Liver (tissue), 9 donors: ENCODE results near the gene MCTP1. TPM values are rescaled to one million over a fixed set of nuclear protein-coding genes. Genes with fewer than 3 reads are reported as not detected.

Source experiments
- DNase-seq: peaks from one replicate; pipeline ENCODE4 v3.0.0-alpha.2; 2017; ENCODE audit warnings: low spot score
- H3K27ac ChIP-seq, 2 donors: one replicate each; pipeline ENCODE4 v1.7.0; 2013; ENCODE audit warnings: inconsistent platforms in 2 of 2, low read length in 2 of 2, control low read depth in 1 of 2, low read depth in 1 of 2, mild to moderate bottlenecking in 1 of 2
- H3K27me3 ChIP-seq, 4 donors: one replicate each; pipeline versions ENCODE4 v1.6.1 to v1.7.0; 2013; ENCODE audit warnings: low read length in 3 of 4, inconsistent platforms in 1 of 4, mild to moderate bottlenecking in 1 of 4, moderate library complexity in 1 of 4; ENCODE audit not compliant: control insufficient read depth in 4 of 4, insufficient read depth in 4 of 4
- H3K36me3 ChIP-seq, 4 donors: one replicate each; pipeline versions ENCODE4 v1.6.1 to v1.7.0; 2013; ENCODE audit warnings: low read length in 3 of 4, mild to moderate bottlenecking in 3 of 4, low read depth in 1 of 4, moderate library complexity in 1 of 4; ENCODE audit not compliant: control insufficient read depth in 4 of 4, insufficient read depth in 3 of 4
- H3K4me1 ChIP-seq, 4 donors: one replicate each; pipeline versions ENCODE4 v1.6.1 to v1.7.0; 2013; ENCODE audit warnings: low read length in 3 of 4, mild to moderate bottlenecking in 3 of 4, moderate library complexity in 1 of 4; ENCODE audit not compliant: control insufficient read depth in 4 of 4, insufficient read depth in 4 of 4
- H3K4me3 ChIP-seq, 3 donors: one replicate each; pipeline versions ENCODE4 v1.6.1 to v1.7.0; 2013; ENCODE audit warnings: low read length in 3 of 3, control low read depth in 1 of 3, low read depth in 1 of 3, mild to moderate bottlenecking in 1 of 3
- H3K9ac ChIP-seq, 2 donors: one replicate each; pipeline ENCODE4 v1.7.0; 2013; ENCODE audit warnings: low read length in 2 of 2, mild to moderate bottlenecking in 2 of 2, moderate library complexity in 2 of 2, control low read depth in 1 of 2, low read depth in 1 of 2
- H3K9me3 ChIP-seq, 4 donors: one replicate each; pipeline versions ENCODE4 v1.6.1 to v1.7.0; 2013; ENCODE audit warnings: low read length in 3 of 4; ENCODE audit not compliant: control insufficient read depth in 4 of 4
- EGR1 ChIP-seq, 2 donors: IDR thresholded peaks; 2 replicates each; pipeline ENCODE4 v1.6.1; 2016 to 2018; ENCODE audit warnings: antibody characterized with exemption in 2 of 2, low read depth in 2 of 2
- FOXA1 ChIP-seq: IDR thresholded peaks from 2 replicates; pipeline ENCODE4 v1.6.1; 2016; ENCODE audit warnings: antibody characterized with exemption
- FOXA2 ChIP-seq: IDR thresholded peaks from 2 replicates; pipeline ENCODE4 v1.6.1; 2016; ENCODE audit warnings: antibody characterized with exemption
- GABPA ChIP-seq, 2 donors: IDR thresholded peaks in 1 of 2; conservative IDR thresholded peaks in 1 of 2; 2 replicates each; pipeline ENCODE4 v1.6.1; 2016; ENCODE audit warnings: antibody characterized with exemption in 2 of 2, mild to moderate bottlenecking in 1 of 2, moderate library complexity in 1 of 2
- HNF4A ChIP-seq, 2 donors: conservative IDR thresholded peaks; 2 replicates each; pipeline ENCODE4 v1.6.1; 2016; ENCODE audit warnings: antibody characterized with exemption in 2 of 2, mild to moderate bottlenecking in 2 of 2
- HNF4G ChIP-seq: IDR thresholded peaks from 2 replicates; pipeline ENCODE4 v1.6.1; 2016; ENCODE audit warnings: antibody characterized with exemption
- MAX ChIP-seq: IDR thresholded peaks from 2 replicates; pipeline ENCODE4 v1.6.1; 2016; ENCODE audit warnings: antibody characterized with exemption
- NR2F2 ChIP-seq: IDR thresholded peaks from 2 replicates; pipeline ENCODE4 v1.6.1; 2016; ENCODE audit warnings: antibody characterized with exemption
- RAD21 ChIP-seq, 2 donors: IDR thresholded peaks; 2 replicates each; pipeline ENCODE4 v1.6.1; 2016; ENCODE audit warnings: antibody characterized with exemption in 2 of 2, mild to moderate bottlenecking in 2 of 2
- REST ChIP-seq: IDR thresholded peaks from 2 replicates; pipeline ENCODE4 v1.6.1; 2016; ENCODE audit warnings: antibody characterized with exemption, mild to moderate bottlenecking
- RXRA ChIP-seq, 2 donors: IDR thresholded peaks; 2 replicates each; pipeline ENCODE4 v1.6.1; 2017 to 2018; ENCODE audit warnings: antibody characterized with exemption in 2 of 2, mild to moderate bottlenecking in 1 of 2
- SP1 ChIP-seq: IDR thresholded peaks from 2 replicates; pipeline ENCODE4 v1.6.1; 2018; ENCODE audit warnings: antibody characterized with exemption, mild to moderate bottlenecking
- TAF1 ChIP-seq: conservative IDR thresholded peaks from 2 replicates; pipeline ENCODE4 v1.6.1; 2016; ENCODE audit warnings: antibody characterized with exemption, mild to moderate bottlenecking
- YY1 ChIP-seq: IDR thresholded peaks from 2 replicates; pipeline ENCODE4 v1.6.1; 2016; ENCODE audit warnings: antibody characterized with exemption, mild to moderate bottlenecking
- ZBTB33 ChIP-seq: IDR thresholded peaks from 2 replicates; pipeline ENCODE4 v1.6.1; 2016; ENCODE audit warnings: antibody characterized with exemption
- WGBS: extraction: QIAGEN DNeasy Blood & Tissue Kit; methylation state at CpG from one replicate; pipeline ENCODE4 v1.1.7; 2013; 5-methylcytosine and 5-hydroxymethylcytosine counted together
- polyA plus RNA-seq, 2 donors: library from polyadenylated mRNA; stranded (reverse) in 1 of 2; unstranded in 1 of 2; fragments of 200-250 nt in 1 of 2; fragments of >200 nt in 1 of 2; fragmentation: Nextera tagmentation in 1 of 2; extraction: Ambion mirVana in 1 of 2; gene quantifications; one replicate each; pipeline versions ENCODE4 v1.2.1 to v1.2.3, GENCODE V29; 2013 to 2015
- total RNA-seq, 2 donors: library from RNA; depleted of rRNA; stranded (reverse); fragments of >200 nt; gene quantifications; one replicate each; pipeline ENCODE4 v1.2.3, GENCODE V29; 2014
- TF ChIP-seq, protein P1 (sequence below): fragments of 150-350 bp; IDR thresholded peaks from 2 replicates; pipeline ENCODE4 v1.5.1; 2017; ENCODE audit warnings: improper control_type of control experiment, low read depth, low read length; ENCODE audit not compliant: missing input control
- donor health status: healthy.
- donor health status: healthy.
- donor health status: healthy.
- donor health status: healthy.
- donor health status: healthy.

Gene MCTP1
- total and polyA plus RNA-seq, 4 donors, result 0.67 to 7.6 (median 4.3) TPM

- Histone ChIP-seq H3K27me3 (peaks cover 0 to 15% (median 1%) of the 10 kb centered on the region in 4 donors), H3K4me1 (no peaks in the 10 kb centered on the region), H3K4me3 (no peak overlapping the region), H3K36me3 (no peaks in the 10 kb centered on the region), H3K27ac (no peak overlapping the region), H3K9ac (no peak overlapping the region), H3K9me3 (no peaks in the 10 kb centered on the region)
- no peak for TF ChIP-seq REST
- no peak for TF ChIP-seq MAX
- no peak for DNase-seq
Observed at GRCh38 chr5:95241161-95241560, 43.7 kb downstream of the MCTP1 start.

- WGBS, result 64% methylated on average over 10 of the region's 10 CpGs
- Histone ChIP-seq H3K4me1 (no peaks in the 10 kb centered on the region), H3K36me3 (no peaks in the 10 kb centered on the region), H3K27me3 (peaks cover 0 to 8% (median 1%) of the 10 kb centered on the region in 4 donors), H3K9me3 (no peaks in the 10 kb centered on the region), H3K27ac (no peak overlapping the region), H3K4me3 (no peak overlapping the region), H3K9ac (no peak overlapping the region)
- TF ChIP-seq EGR1 (IDR thresholded peaks at IDR 0.05; ENCODE audit: low read depth in 2 of 2) (no peak), RAD21 (IDR thresholded peaks at IDR 0.05) (peak; percentile 25 to 36), FOXA1 (no peak)
- TF ChIP-seq, protein P1, sequence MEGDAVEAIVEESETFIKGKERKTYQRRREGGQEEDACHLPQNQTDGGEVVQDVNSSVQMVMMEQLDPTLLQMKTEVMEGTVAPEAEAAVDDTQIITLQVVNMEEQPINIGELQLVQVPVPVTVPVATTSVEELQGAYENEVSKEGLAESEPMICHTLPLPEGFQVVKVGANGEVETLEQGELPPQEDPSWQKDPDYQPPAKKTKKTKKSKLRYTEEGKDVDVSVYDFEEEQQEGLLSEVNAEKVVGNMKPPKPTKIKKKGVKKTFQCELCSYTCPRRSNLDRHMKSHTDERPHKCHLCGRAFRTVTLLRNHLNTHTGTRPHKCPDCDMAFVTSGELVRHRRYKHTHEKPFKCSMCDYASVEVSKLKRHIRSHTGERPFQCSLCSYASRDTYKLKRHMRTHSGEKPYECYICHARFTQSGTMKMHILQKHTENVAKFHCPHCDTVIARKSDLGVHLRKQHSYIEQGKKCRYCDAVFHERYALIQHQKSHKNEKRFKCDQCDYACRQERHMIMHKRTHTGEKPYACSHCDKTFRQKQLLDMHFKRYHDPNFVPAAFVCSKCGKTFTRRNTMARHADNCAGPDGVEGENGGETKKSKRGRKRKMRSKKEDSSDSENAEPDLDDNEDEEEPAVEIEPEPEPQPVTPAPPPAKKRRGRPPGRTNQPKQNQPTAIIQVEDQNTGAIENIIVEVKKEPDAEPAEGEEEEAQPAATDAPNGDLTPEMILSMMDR, result peak; percentile 3
- DNase-seq, result no peak
Observed at GRCh38 chr5:95238560-95239325, 46.2 kb downstream of the MCTP1 start.

- no peak overlapping the region for H3K27ac ChIP-seq
- no peaks in the 10 kb centered on the region for H3K9me3 ChIP-seq
- H3K9ac ChIP-seq, result no peak overlapping the region
- no peaks in the 10 kb centered on the region for H3K36me3 ChIP-seq
- no peak for DNase-seq
- H3K27me3 ChIP-seq, result peaks cover 0 to 4% (median 0%) of the 10 kb centered on the region in 4 donors
- H3K4me1 ChIP-seq, result no peaks in the 10 kb centered on the region
- no peak overlapping the region for H3K4me3 ChIP-seq
- WGBS, result 67% methylated on average over 5 of the region's 5 CpGs
- no peak for TF ChIP-seq FOXA1
- TF ChIP-seq FOXA2, result no peak
- TF ChIP-seq HNF4G, result no peak
- TF ChIP-seq GABPA (IDR thresholded peaks at IDR 0.05 in 1 of 2, conservative IDR thresholded peaks at IDR 0.05 in 1 of 2), result no peak
- no peak for TF ChIP-seq RXRA (IDR thresholded peaks at IDR 0.05)
- TF ChIP-seq TAF1, result no peak
- TF ChIP-seq SP1, result no peak
- TF ChIP-seq NR2F2, result no peak
- no peak for TF ChIP-seq YY1
- TF ChIP-seq, protein P1, result no peak
- TF ChIP-seq ZBTB33, result no peak
- TF ChIP-seq HNF4A (conservative IDR thresholded peaks at IDR 0.05), result no peak
- TF ChIP-seq RAD21 (IDR thresholded peaks at IDR 0.05), result no peak
Observed at GRCh38 chr5:95237324-95237723, 47.6 kb downstream of the MCTP1 start.
